Stimulated activated CD8-positive, alpha-beta memory T cell treated with anti-CD3 and anti-CD28 coated beads, Interleukin-4, amount 100 ng/mL, for 4 hours (primary cell): Measurements from ENCODE around the gene PKN1.

ENCODE experiments used
- DNase-seq, 2 donors: peaks; one replicate each; pipeline ENCODE4 v3.0.0-alpha.2; 2020; ENCODE audit warnings: low read depth in 2 of 2, low spot score in 1 of 2

PKN1 gene

GRCh38 chr19:14510311-14511228 is 77.5 kb downstream of the PKN1 start:
- no peak for DNase-seq

GRCh38 chr19:14511229-14511593 is 78.1 kb downstream of the PKN1 start:
- DNase-seq: no peak

GRCh38 chr19:14512406-14512961 is 79.4 kb downstream of the PKN1 start:
- DNase-seq: no peak

- no peak for DNase-seq
These were observed 81.2 kb downstream of the PKN1 start for GRCh38 chr19:14514215-14514863.

GRCh38 chr19:14515501-14516047 is 82.5 kb downstream of the PKN1 start:
- no peak for DNase-seq

GRCh38 chr19:14516048-14516534 is 83.0 kb downstream of the PKN1 start:
- no peak for DNase-seq

- no peak for DNase-seq
These were observed 83.8 kb downstream of the PKN1 start for GRCh38 chr19:14516746-14517438.

GRCh38 chr19:14517446-14517839 is 84.3 kb downstream of the PKN1 start:
- no peak for DNase-seq

- DNase-seq: peak in 1 of 2 donors; percentile 49
These were observed 84.9 kb downstream of the PKN1 start, which contains the start of gene DNAJB1 for GRCh38 chr19:14517840-14518505. Gene DNAJB1 (minus strand): TSS chr19:14518397. CDS start chr19:14518349, 48 bp downstream.

GRCh38 chr19:14519245-14519859 is 86.2 kb downstream of the PKN1 start:
- DNase-seq: no peak

GRCh38 chr19:14519860-14520407 is 86.8 kb downstream of the PKN1 start:
- DNase-seq: no peak

GRCh38 chr19:14520543-14520942 is 87.4 kb downstream of the PKN1 start:
- DNase-seq: no peak
